ENCODE measurements around the gene CLDN5. TPM values are rescaled to one million over a fixed set of nuclear protein-coding genes. Genes with fewer than 3 reads are reported as not detected.

The CLDN5 gene
- total RNA-seq, 1 donor from 2014 or later = 19.5 TPM

GRCh38 chr22:19529811-19530210 is 5.6 kb upstream of the CLDN5 start:
- no peak overlapping the region for H3K4me3 ChIP-seq
- no peak overlapping the region for H3K27ac ChIP-seq (replicated peaks)
- intact Hi-C loops (cut with micrococcal nuclease) = no loop called here
- H3K9me3 ChIP-seq (replicated peaks) = no peaks in the 10 kb centered on the region
- no peak for DNase-seq
- H3K36me3 ChIP-seq = no peaks in the 10 kb centered on the region
- peaks cover 11% of the 10 kb centered on the region for H3K27me3 ChIP-seq (ENCODE audit: low read depth)
- TF ChIP-seq CTCF (IDR thresholded peaks at IDR 0.05; ENCODE audit: borderline replicate concordance) = no peak
- peaks cover 33% of the 10 kb centered on the region for H3K4me1 ChIP-seq

- H3K27me3 ChIP-seq (ENCODE audit: low read depth) = peaks cover 30% of the 10 kb centered on the region
- H3K9me3 ChIP-seq (replicated peaks) = no peaks in the 10 kb centered on the region
- intact Hi-C loops (cut with micrococcal nuclease) = no loop called here
- peaks cover 51% of the 10 kb centered on the region for H3K4me1 ChIP-seq
- no peak for DNase-seq
- no peaks in the 10 kb centered on the region for H3K36me3 ChIP-seq
- no peak for TF ChIP-seq CTCF (IDR thresholded peaks at IDR 0.05; ENCODE audit: borderline replicate concordance)
- H3K27ac ChIP-seq (replicated peaks) = peak overlapping the region; percentile 95
- H3K4me3 ChIP-seq = no peak overlapping the region
Observed at GRCh38 chr22:19527861-19528417, 3.7 kb upstream of the CLDN5 start.

GRCh38 chr22:19527321-19527721 is 3.1 kb upstream of the CLDN5 start:
- no peaks in the 10 kb centered on the region for H3K9me3 ChIP-seq (replicated peaks)
- H3K36me3 ChIP-seq = no peaks in the 10 kb centered on the region
- H3K27ac ChIP-seq (replicated peaks) = peak overlapping the region; percentile 95
- H3K4me1 ChIP-seq = peaks cover 58% of the 10 kb centered on the region
- peaks cover 35% of the 10 kb centered on the region for H3K27me3 ChIP-seq (ENCODE audit: low read depth)
- TF ChIP-seq CTCF (IDR thresholded peaks at IDR 0.05; ENCODE audit: borderline replicate concordance) = no peak
- no peak for DNase-seq
- H3K4me3 ChIP-seq = no peak overlapping the region
- intact Hi-C loops (cut with micrococcal nuclease) = no loop called here

- Histone ChIP-seq H3K4me3 (no peak overlapping the region), H3K36me3 (no peaks in the 10 kb centered on the region), H3K27me3 (ENCODE audit: low read depth) (peaks cover 35% of the 10 kb centered on the region), H3K9me3 (replicated peaks) (no peaks in the 10 kb centered on the region), H3K27ac (replicated peaks) (peak overlapping the region; percentile 95), H3K4me1 (peaks cover 64% of the 10 kb centered on the region)
- TF ChIP-seq CTCF (IDR thresholded peaks at IDR 0.05; ENCODE audit: borderline replicate concordance) = no peak
- intact Hi-C loops (cut with micrococcal nuclease) = no loop called here
- DNase-seq = no peak
Observed at GRCh38 chr22:19526702-19527111, 2.5 kb upstream of the CLDN5 start.

GRCh38 chr22:19526076-19526701 is 2.0 kb upstream of the CLDN5 start:
- H3K27me3 ChIP-seq (ENCODE audit: low read depth) = peaks cover 35% of the 10 kb centered on the region
- no peak for TF ChIP-seq CTCF (IDR thresholded peaks at IDR 0.05; ENCODE audit: borderline replicate concordance)
- H3K27ac ChIP-seq (replicated peaks) = peak overlapping the region; percentile 95
- no peak overlapping the region for H3K4me3 ChIP-seq
- H3K4me1 ChIP-seq = peaks cover 67% of the 10 kb centered on the region
- H3K36me3 ChIP-seq = no peaks in the 10 kb centered on the region
- intact Hi-C loops (cut with micrococcal nuclease) = no loop called here
- H3K9me3 ChIP-seq (replicated peaks) = no peaks in the 10 kb centered on the region
- DNase-seq = no peak
